PC-9 (cell line): ENCODE results near the gene MAML3. TPM values are rescaled to one million over a fixed set of nuclear protein-coding genes. Genes with fewer than 3 reads are reported as not detected.

Experiments used
- BruUV-seq: library from RNA; stranded (reverse); fragments of 400-500 nt; replicated peaks from 2 replicates; lab custom pipeline; 2021; lab: Mats Ljungman, UMichigan
- CTCF ChIA-PET: fragments of 300-600 bp; sonication (Branson Sonifier 250); formaldehyde crosslinking; loops from one replicate; lab custom pipeline; 2022; ENCODE audit warnings: antibody characterized with exemption; lab: Charles Lee
- POLR2A ChIA-PET: fragments of 300-600 bp; sonication (Branson Sonifier 250); formaldehyde crosslinking; loops from one replicate; lab custom pipeline; 2022; ENCODE audit warnings: antibody characterized with exemption; ENCODE audit not compliant: unreplicated experiment; lab: Charles Lee
- DNase-seq, 2 experiments: peaks; one replicate each; pipeline versions ENCODE4 v3.0.0 to v3.0.0-alpha.2; 2015 to 2022; ENCODE audit warnings: mixed read lengths in 1 of 2
- H2AFZ ChIP-seq: fragments of 200-600 bp; sonication (generic); 2 replicates; pipeline ENCODE4 v1.8.1; 2017; ENCODE audit warnings: antibody characterized with exemption
- H3F3A ChIP-seq: fragments of 200-600 bp; sonication (generic); 2 replicates; pipeline ENCODE4 v1.8.1; 2017; ENCODE audit warnings: antibody characterized with exemption, mild to moderate bottlenecking, low read depth; ENCODE audit not compliant: insufficient read depth
- H3K27ac ChIP-seq: fragments of 200-600 bp; sonication (generic); 2 replicates; pipeline ENCODE4 v1.6.1; 2016; ENCODE audit warnings: mixed run types
- H3K27me3 ChIP-seq: fragments of 200-600 bp; sonication (generic); 2 replicates; pipeline ENCODE4 v1.6.1; 2016; ENCODE audit warnings: low read depth, mixed run types; ENCODE audit not compliant: insufficient read depth
- H3K36me3 ChIP-seq: fragments of 200-600 bp; sonication (generic); 2 replicates; pipeline ENCODE4 v1.6.1; 2016; ENCODE audit warnings: low read depth, mixed run types
- H3K4me1 ChIP-seq: fragments of 200-600 bp; sonication (generic); replicated peaks from 2 replicates; pipeline ENCODE4 v1.6.1; 2016; ENCODE audit warnings: mixed run types; ENCODE audit not compliant: insufficient read depth
- H3K4me2 ChIP-seq: fragments of 200-600 bp; sonication (generic); 2 replicates; pipeline ENCODE4 v1.6.1; 2017; ENCODE audit warnings: mixed run types
- H3K4me3 ChIP-seq: fragments of 200-600 bp; sonication (generic); 2 replicates; pipeline ENCODE4 v1.6.1; 2016; ENCODE audit warnings: mixed run types
- H3K79me2 ChIP-seq: fragments of 200-600 bp; sonication (generic); 2 replicates; pipeline ENCODE4 v1.6.1; 2017; ENCODE audit warnings: low read depth, mixed run types
- H3K9me2 ChIP-seq: fragments of 200-600 bp; sonication (generic); 2 replicates; pipeline ENCODE4 v1.8.1; 2017; ENCODE audit warnings: mild to moderate bottlenecking; ENCODE audit not compliant: insufficient read depth
- H3K9me3 ChIP-seq: fragments of 200-600 bp; sonication (generic); 2 replicates; pipeline ENCODE4 v1.8.1; 2016; ENCODE audit warnings: low read depth; ENCODE audit not compliant: insufficient read depth
- H4K20me1 ChIP-seq: fragments of 200-600 bp; sonication (generic); 2 replicates; pipeline ENCODE4 v1.8.1; 2017; ENCODE audit not compliant: insufficient read depth
- EZH2 ChIP-seq: fragments of 200-600 bp; sonication (generic); IDR thresholded peaks from 2 replicates; pipeline ENCODE4 v1.8.0; 2017; ENCODE audit warnings: antibody characterized with exemption, low read depth
- intact Hi-C: fragments of 100-400 bp; cut with micrococcal nuclease; formaldehyde crosslinking; loops from one replicate; pipeline ENCODE4 v1.10.0; 2022; ENCODE audit not compliant: unreplicated experiment
- total RNA-seq: library from RNA; stranded (reverse); gene quantifications from 2 replicates; pipeline ENCODE4 v1.2.3, GENCODE V29; 2021
- TF ChIP-seq, protein P1 (sequence below): fragments of 200-600 bp; sonication (generic); conservative IDR thresholded peaks from 2 replicates; pipeline ENCODE4 v1.6.1; 2017; ENCODE audit warnings: mixed run types, antibody characterized with exemption, mild to moderate bottlenecking, moderate library complexity

MAML3 gene
- total RNA-seq, 1 experiment from 2014 or later: 15.2 TPM

DNA sequence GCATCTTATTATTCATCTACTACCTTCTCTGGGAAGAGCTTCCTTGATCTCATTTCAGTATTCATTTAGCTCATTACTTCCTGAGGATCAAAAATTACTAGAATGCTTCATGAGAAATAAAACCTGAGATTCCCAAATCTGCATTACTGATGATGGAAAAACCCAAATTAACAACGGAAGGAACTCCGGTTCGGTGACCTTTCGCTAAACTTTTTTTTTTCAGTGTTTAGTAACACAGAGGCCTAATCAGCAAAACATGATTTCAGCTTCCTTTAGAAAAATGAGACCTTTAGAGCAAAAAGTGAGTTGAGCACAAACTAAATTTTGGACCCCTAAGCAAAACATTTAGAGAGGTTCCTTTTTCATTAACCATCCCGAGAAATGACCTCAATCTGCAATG lies 229.2 kb downstream of the MAML3 start:
- Histone ChIP-seq H3K4me3 (no peak overlapping the region), H3K36me3 (no peaks in the 10 kb centered on the region), H3F3A (no peaks in the 10 kb centered on the region), H3K4me2 (no peak overlapping the region), H3K27me3 (no peaks in the 10 kb centered on the region), H3K79me2 (no peaks in the 10 kb centered on the region), H4K20me1 (no peaks in the 10 kb centered on the region), H3K27ac (no peak overlapping the region), H2AFZ (no peak overlapping the region), H3K4me1 (no peaks in the 10 kb centered on the region), H3K9me2 (no peaks in the 10 kb centered on the region), H3K9me3 (no peaks in the 10 kb centered on the region)
- ChIA-PET POLR2A (no interaction called here), CTCF (no interaction called here)
- no peak for DNase-seq
- BruUV-seq: no TSS peak
- intact Hi-C loops: no loop called here
- no peak for TF ChIP-seq EZH2
- TF ChIP-seq, protein P1, sequence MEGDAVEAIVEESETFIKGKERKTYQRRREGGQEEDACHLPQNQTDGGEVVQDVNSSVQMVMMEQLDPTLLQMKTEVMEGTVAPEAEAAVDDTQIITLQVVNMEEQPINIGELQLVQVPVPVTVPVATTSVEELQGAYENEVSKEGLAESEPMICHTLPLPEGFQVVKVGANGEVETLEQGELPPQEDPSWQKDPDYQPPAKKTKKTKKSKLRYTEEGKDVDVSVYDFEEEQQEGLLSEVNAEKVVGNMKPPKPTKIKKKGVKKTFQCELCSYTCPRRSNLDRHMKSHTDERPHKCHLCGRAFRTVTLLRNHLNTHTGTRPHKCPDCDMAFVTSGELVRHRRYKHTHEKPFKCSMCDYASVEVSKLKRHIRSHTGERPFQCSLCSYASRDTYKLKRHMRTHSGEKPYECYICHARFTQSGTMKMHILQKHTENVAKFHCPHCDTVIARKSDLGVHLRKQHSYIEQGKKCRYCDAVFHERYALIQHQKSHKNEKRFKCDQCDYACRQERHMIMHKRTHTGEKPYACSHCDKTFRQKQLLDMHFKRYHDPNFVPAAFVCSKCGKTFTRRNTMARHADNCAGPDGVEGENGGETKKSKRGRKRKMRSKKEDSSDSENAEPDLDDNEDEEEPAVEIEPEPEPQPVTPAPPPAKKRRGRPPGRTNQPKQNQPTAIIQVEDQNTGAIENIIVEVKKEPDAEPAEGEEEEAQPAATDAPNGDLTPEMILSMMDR: no peak

DNA sequence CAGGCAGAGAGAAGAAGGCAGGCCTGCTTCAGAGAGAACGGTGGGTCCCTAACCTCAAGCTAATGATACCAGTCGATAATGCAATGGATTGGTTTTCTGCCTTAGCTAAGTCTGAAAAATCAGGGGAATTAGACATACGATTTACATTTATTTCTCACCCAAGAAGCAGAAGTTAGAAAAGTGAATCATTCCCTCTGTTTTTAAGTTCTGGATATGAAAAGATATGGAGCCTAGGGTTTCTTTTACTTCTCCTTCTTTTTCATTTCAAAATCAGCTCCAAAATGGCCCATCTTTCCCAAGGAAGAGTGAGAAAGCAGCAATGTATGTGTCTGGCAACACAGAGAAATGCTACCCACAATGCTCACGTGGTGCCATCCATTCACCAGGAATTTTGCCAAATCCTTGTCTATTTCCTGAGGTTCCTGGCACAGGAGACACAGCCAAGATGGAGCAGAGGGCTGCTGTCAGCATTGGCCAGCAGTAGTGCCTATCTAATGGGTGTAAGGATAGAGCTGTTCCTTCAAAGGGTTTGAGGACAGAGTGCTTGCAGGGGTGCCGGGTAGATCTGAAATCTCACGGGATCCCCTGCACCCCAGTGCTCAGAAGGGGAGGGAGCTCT lies 231.5 kb downstream of the MAML3 start:
- no peaks in the 10 kb centered on the region for H3F3A ChIP-seq
- H3K36me3 ChIP-seq: no peaks in the 10 kb centered on the region
- TF ChIP-seq, protein P1: no peak
- TF ChIP-seq EZH2: no peak
- no peaks in the 10 kb centered on the region for H3K27me3 ChIP-seq
- no peaks in the 10 kb centered on the region for H4K20me1 ChIP-seq
- BruUV-seq: no TSS peak
- H3K4me3 ChIP-seq: no peak overlapping the region
- no peaks in the 10 kb centered on the region for H3K9me3 ChIP-seq
- no peaks in the 10 kb centered on the region for H3K9me2 ChIP-seq
- ChIA-PET CTCF (no interaction called here), POLR2A (no interaction called here)
- H3K79me2 ChIP-seq: no peaks in the 10 kb centered on the region
- intact Hi-C loops: no loop called here
- no peak overlapping the region for H2AFZ ChIP-seq
- H3K27ac ChIP-seq: no peak overlapping the region
- no peaks in the 10 kb centered on the region for H3K4me1 ChIP-seq
- H3K4me2 ChIP-seq: no peak overlapping the region
- DNase-seq: no peak

DNA sequence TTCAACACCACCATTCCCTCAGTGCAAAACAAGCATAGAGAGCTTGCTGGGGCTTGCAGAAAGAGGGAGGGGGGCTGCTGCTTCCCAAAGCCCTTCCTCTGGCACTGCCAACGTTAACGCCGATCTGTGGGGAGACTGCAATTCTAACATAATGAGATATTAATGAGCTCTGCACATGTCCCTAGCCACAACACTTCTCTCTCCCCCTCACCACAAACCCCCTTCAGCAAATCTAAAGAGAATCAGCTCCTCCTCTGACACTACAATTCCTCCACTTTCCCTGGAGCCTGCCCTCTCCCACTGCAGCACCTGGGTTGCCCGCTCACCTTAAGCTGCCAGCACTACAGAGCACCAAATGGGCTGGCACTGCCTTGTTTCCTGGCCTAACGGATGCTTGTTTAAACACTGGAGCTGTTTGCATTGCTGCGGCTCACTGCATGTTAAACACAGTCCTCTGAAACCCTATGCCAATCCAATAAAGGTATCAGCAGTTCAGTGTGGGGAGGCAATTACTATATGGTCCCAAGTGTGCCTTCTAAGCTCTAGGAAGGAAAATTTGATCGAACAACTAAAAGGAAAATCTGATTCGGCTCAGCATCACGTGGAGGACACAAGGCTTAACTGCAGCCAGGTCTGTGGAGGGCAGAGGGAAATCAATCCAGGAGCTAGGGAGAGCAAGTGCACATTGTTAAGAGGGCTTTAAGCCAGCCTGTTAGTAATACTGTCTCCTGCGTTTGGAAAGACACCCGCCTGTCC lies 232.4 kb downstream of the MAML3 start:
- H3K9me3 ChIP-seq: no peaks in the 10 kb centered on the region
- H2AFZ ChIP-seq: no peak overlapping the region
- ChIA-PET CTCF (no interaction called here), POLR2A (interaction anchor here (0.6 kb wide), 1 partner anchor 27 kb away, joined by 3 read pairs; no protein-coding TSS in a partner anchor)
- H3K4me3 ChIP-seq: no peak overlapping the region
- no peaks in the 10 kb centered on the region; the same call in 1 of the 2 replicates for H3K79me2 ChIP-seq
- H3K27me3 ChIP-seq: no peaks in the 10 kb centered on the region
- DNase-seq: no peak
- H3F3A ChIP-seq: no peaks in the 10 kb centered on the region
- no peaks in the 10 kb centered on the region for H3K4me1 ChIP-seq
- intact Hi-C loops: no loop called here
- no peak overlapping the region for H3K27ac ChIP-seq
- BruUV-seq: no TSS peak
- H3K4me2 ChIP-seq: no peak overlapping the region
- H3K9me2 ChIP-seq: no peaks in the 10 kb centered on the region
- no peaks in the 10 kb centered on the region for H4K20me1 ChIP-seq
- TF ChIP-seq EZH2: no peak
- TF ChIP-seq, protein P1: no peak
- H3K36me3 ChIP-seq: no peaks in the 10 kb centered on the region
